HepG2 (cell line): ENCODE data around the gene MMP19. TPM values are rescaled to one million over a fixed set of nuclear protein-coding genes. Genes with fewer than 3 reads are reported as not detected.

Experiments
- ATAC-seq: fragments of 200-7000 bp; cut with Tn5 transposase; 3 replicates; pipeline ENCODE4 v1.9.1; 2020; ENCODE audit warnings: mild to moderate bottlenecking, moderate library complexity
- BruUV-seq: library from RNA; stranded (reverse); fragments of 400-500 nt; replicated peaks from 2 replicates; lab custom pipeline; 2021; lab: Mats Ljungman, UMichigan
- CTCF ChIA-PET: fragments of 300-600 bp; formaldehyde crosslinking; extraction: SDS; loops from one replicate; lab custom pipeline; 2021; ENCODE audit warnings: low total read pairs, inconsistent platforms, low intra/inter-chr PET ratio; lab: Yijun Ruan, JAX
- POLR2A ChIA-PET: fragments of 350-600 bp; sonication (Branson Sonifier 250); formaldehyde crosslinking; loops from one replicate; lab custom pipeline; 2020; ENCODE audit warnings: antibody characterized with exemption, inconsistent platforms; lab: Yijun Ruan, JAX
- DNase-seq: peaks from one replicate; pipeline ENCODE4 v3.0.0-alpha.2; 2015; ENCODE audit warnings: low spot score
- FAIRE-seq: peaks from 3 replicates; lab custom pipeline; 2011; peaks lifted over from hg19 to GRCh38; lab: Jason Lieb, UNC
- H2AFZ ChIP-seq: one replicate; pipeline ENCODE4 v1.6.1; 2011; ENCODE audit warnings: low read length, inconsistent platforms
- H3K27ac ChIP-seq: fragments of 300-600 bp; 3 replicates; pipeline ENCODE4 v1.8.0; 2011; ENCODE audit warnings: mixed run types, mild to moderate bottlenecking, mixed read lengths, low read length, inconsistent platforms; ENCODE audit not compliant: insufficient read depth; ENCODE audit errors: extremely low read length
- H3K27me3 ChIP-seq, 2 experiments: fragments of 200-600 bp in 1 of 2; 2 replicates in 1 of 2; 3 replicates in 1 of 2; pipeline versions ENCODE4 v1.6.0 to v1.8.0; 2011; ENCODE audit warnings: low read length in 2 of 2, mild to moderate bottlenecking in 2 of 2, moderate library complexity in 2 of 2, inconsistent platforms in 1 of 2; ENCODE audit not compliant: insufficient read depth in 2 of 2, control insufficient read depth in 1 of 2
- H3K36me3 ChIP-seq, 2 experiments: fragments of 200-600 bp in 1 of 2; replicated peaks in 1 of 2; 2 replicates in 1 of 2; 3 replicates in 1 of 2; pipeline versions ENCODE4 v1.5.1 to v1.8.0; 2011; ENCODE audit warnings: low read length in 2 of 2, inconsistent platforms in 1 of 2; ENCODE audit not compliant: insufficient read depth in 2 of 2, control insufficient read depth in 1 of 2
- H3K4me1 ChIP-seq: 2 replicates; pipeline ENCODE4 v1.5.1; 2012; ENCODE audit warnings: low read length, inconsistent platforms; ENCODE audit not compliant: insufficient read depth
- H3K4me2 ChIP-seq: 2 replicates; pipeline ENCODE4 v1.6.0; 2011; ENCODE audit warnings: low read depth, low read length, inconsistent platforms
- H3K4me3 ChIP-seq, 3 experiments: fragments of 200-600 bp in 1 of 3; sonication (generic), shearing (Covaris generic) in 1 of 3; replicated peaks in 1 of 3; 2 replicates each; pipeline ENCODE4 v1.5.1; 2011 to 2016; ENCODE audit warnings: low read length in 3 of 3, inconsistent platforms in 2 of 3, low read depth in 2 of 3, mild to moderate bottlenecking in 2 of 3, control low read depth in 1 of 3, mixed read lengths in 1 of 3; ENCODE audit not compliant: insufficient read depth in 1 of 3
- H3K79me2 ChIP-seq: one replicate; pipeline ENCODE4 v1.6.1; 2011; ENCODE audit warnings: low read length, inconsistent platforms; ENCODE audit not compliant: insufficient read depth
- H3K9ac ChIP-seq: 2 replicates; pipeline ENCODE4 v1.6.0; 2011; ENCODE audit warnings: mild to moderate bottlenecking, low read depth, low read length, inconsistent platforms; ENCODE audit not compliant: insufficient read depth
- H3K9me3 ChIP-seq: 2 replicates; pipeline ENCODE4 v1.5.1; 2012; ENCODE audit warnings: mild to moderate bottlenecking, low read length
- H4K20me1 ChIP-seq: 2 replicates; pipeline ENCODE4 v1.6.0; 2011; ENCODE audit warnings: inconsistent platforms, mild to moderate bottlenecking, low read length, moderate library complexity; ENCODE audit not compliant: insufficient read depth
- AGO1 ChIP-seq: fragments of 200-400 bp; formaldehyde crosslinking; IDR thresholded peaks from 2 replicates; pipeline ENCODE4 v1.6.1; 2017; ENCODE audit warnings: mild to moderate bottlenecking, low read depth, low read length, moderate library complexity; ENCODE audit not compliant: poor library complexity, severe bottlenecking
- ATAD3A ChIP-seq: sonication (generic); formaldehyde crosslinking; IDR thresholded peaks from 2 replicates; pipeline ENCODE4 v1.4.0; 2020; ENCODE audit warnings: missing genetic modification reagents
- CCAR2 ChIP-seq: fragments of 200-400 bp; formaldehyde crosslinking; optimal IDR thresholded peaks from 2 replicates; pipeline ENCODE3; 2018; ENCODE audit warnings: low read depth, mild to moderate bottlenecking, low read length, moderate library complexity
- ETV6 ChIP-seq: sonication (generic); formaldehyde crosslinking; conservative IDR thresholded peaks from 2 replicates; pipeline ENCODE4 v1.4.0; 2020; ENCODE audit warnings: missing genetic modification reagents
- FOSL2 ChIP-seq: sonication (generic); formaldehyde crosslinking; IDR thresholded peaks from 2 replicates; pipeline ENCODE4 v1.4.0; 2020; ENCODE audit warnings: missing genetic modification reagents
- HES4 ChIP-seq: sonication (generic); formaldehyde crosslinking; IDR thresholded peaks from 2 replicates; pipeline ENCODE4 v1.9.0; 2021; ENCODE audit warnings: mild to moderate bottlenecking, missing genetic modification reagents, borderline replicate concordance
- IKZF1 ChIP-seq: fragments of 450-650 bp; IDR thresholded peaks from 2 replicates; pipeline ENCODE4 v1.7.1; 2016
- KDM5B ChIP-seq: sonication (generic); formaldehyde crosslinking; IDR thresholded peaks from 2 replicates; pipeline ENCODE4 v1.4.0; 2020; ENCODE audit warnings: missing genetic modification reagents, mild to moderate bottlenecking, borderline replicate concordance
- NAIF1 ChIP-seq: sonication (generic); formaldehyde crosslinking; IDR thresholded peaks from 2 replicates; pipeline ENCODE4 v1.5.0; 2020; ENCODE audit warnings: mild to moderate bottlenecking, missing genetic modification reagents, borderline replicate concordance
- NFRKB ChIP-seq: fragments of 450-650 bp; IDR thresholded peaks from 2 replicates; pipeline ENCODE4 v1.6.1; 2017
- PCBP1 ChIP-seq: fragments of 200-400 bp; formaldehyde crosslinking; IDR thresholded peaks from 2 replicates; pipeline ENCODE4 v1.6.1; 2017; ENCODE audit warnings: mild to moderate bottlenecking, low read depth, low read length, borderline replicate concordance
- TOE1 ChIP-seq: sonication (generic); formaldehyde crosslinking; IDR thresholded peaks from 2 replicates; pipeline ENCODE4 v1.4.0; 2020; ENCODE audit warnings: mild to moderate bottlenecking, missing genetic modification reagents
- ZNF501 ChIP-seq: sonication (generic); formaldehyde crosslinking; IDR thresholded peaks from 2 replicates; pipeline ENCODE4 v1.5.1; 2020; ENCODE audit warnings: mild to moderate bottlenecking, moderate library complexity, missing genetic modification reagents
- ZNF556 ChIP-seq: sonication (generic); formaldehyde crosslinking; IDR thresholded peaks from 2 replicates; pipeline ENCODE4 v1.4.0; 2020; ENCODE audit warnings: mild to moderate bottlenecking, missing genetic modification reagents, borderline replicate concordance
- ZNF850 ChIP-seq: sonication (generic); formaldehyde crosslinking; conservative IDR thresholded peaks from 2 replicates; pipeline ENCODE4 v1.9.0; 2021; ENCODE audit warnings: mild to moderate bottlenecking, missing genetic modification reagents
- WGBS: methylation state at CpG from one replicate; pipeline ENCODE4 v1.1.6; 2017; ENCODE audit warnings: low lambda C conversion rate; 5-methylcytosine and 5-hydroxymethylcytosine counted together
- in situ Hi-C: cut with HindIII; loops from 2 replicates; pipeline ENCODE4 v1.10.0; 2017; ENCODE audit warnings: low pct_unique_long_range_greater_than_20kb; ENCODE audit not compliant: extremely low pct_ligation_motif_present
- intact Hi-C: fragments of 100-400 bp; cut with micrococcal nuclease; formaldehyde crosslinking; loops from one replicate; pipeline ENCODE4 v1.10.0; 2022; ENCODE audit not compliant: unreplicated experiment
- polyA plus RNA-seq, 8 experiments: library from polyadenylated mRNA; depleted of rRNA in 3 of 8; stranded (reverse) in 7 of 8; unstranded in 1 of 8; fragments of >200 nt; fragmentation: Illumina TruSeq in 4 of 8; extraction: Trizol in 4 of 8; gene quantifications; 2 replicates each; pipeline versions ENCODE4 v1.2.1 to v1.2.3, GENCODE V29; 2011 to 2016; ENCODE audit warnings: low read depth in 4 of 8, missing spikeins in 1 of 8, mixed read lengths in 1 of 8; ENCODE audit not compliant: insufficient read depth in 1 of 8
- total RNA-seq, 5 experiments: library from RNA; depleted of rRNA; stranded (reverse); fragments of >200 nt; fragmentation: Illumina TruSeq; extraction: Trizol; gene quantifications; 2 replicates each; pipeline ENCODE4 v1.2.3, GENCODE V29; 2016; ENCODE audit warnings: low read depth in 1 of 5
- TF ChIP-seq, protein P1 (sequence below): sonication (generic); formaldehyde crosslinking; IDR thresholded peaks from 2 replicates; pipeline ENCODE4 v1.5.1; 2020; ENCODE audit warnings: mild to moderate bottlenecking, missing genetic modification reagents
- TF ChIP-seq, protein P2 (sequence below): sonication (generic); formaldehyde crosslinking; IDR thresholded peaks from 2 replicates; pipeline ENCODE4 v1.5.0; 2020; ENCODE audit warnings: missing genetic modification reagents, mild to moderate bottlenecking, borderline replicate concordance

MMP19 gene
- total and polyA plus RNA-seq, 2 of the 13 experiments (the other 11 are each of a cell fraction or from before 2014, with no cell fraction given): 0.07 to 0.08 TPM

DNA sequence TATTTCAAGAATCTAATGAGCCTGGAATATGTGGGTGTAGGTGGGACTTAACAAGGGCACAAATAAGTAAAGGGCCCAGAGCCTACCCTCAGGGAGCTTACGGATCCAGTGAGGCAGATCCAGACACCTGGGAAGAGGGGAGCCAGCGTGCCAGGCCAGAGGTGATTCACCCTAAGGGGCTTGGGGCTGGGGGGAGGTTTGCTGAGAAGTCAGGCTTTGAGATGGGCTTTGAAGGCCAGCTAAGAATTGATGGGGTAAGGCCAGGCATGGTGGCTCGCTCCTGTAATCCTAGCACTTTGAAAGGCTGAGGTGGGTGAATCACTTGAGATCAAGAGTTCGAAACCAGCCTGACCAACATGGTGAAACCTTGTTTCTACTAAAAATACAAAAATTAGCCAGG lies 695 bp upstream of the MMP19 start:
- FAIRE-seq: no peak
- no peaks in the 10 kb centered on the region for H4K20me1 ChIP-seq
- intact Hi-C loops (no loop called here), in situ Hi-C loops (no loop called here)
- H3K9me3 ChIP-seq: no peaks in the 10 kb centered on the region
- no peak overlapping the region for H3K27ac ChIP-seq
- 80% methylated on average over 4 of the region's 4 CpGs for WGBS
- no peak overlapping the region for H2AFZ ChIP-seq
- BruUV-seq: no TSS peak
- H3K4me2 ChIP-seq: no peak overlapping the region
- ATAC-seq: no peak
- H3K4me1 ChIP-seq: peaks cover 29% of the 10 kb centered on the region
- DNase-seq: no peak
- CTCF ChIA-PET: no interaction called here
- no peaks in the 10 kb centered on the region for H3K36me3 ChIP-seq
- H3K27me3 ChIP-seq: peaks cover 1 to 14% of the 10 kb centered on the region in 2 experiments; a peak in 3 of 5 replicates
- TF ChIP-seq KDM5B: no peak
- TF ChIP-seq AGO1: no peak
- TF ChIP-seq ZNF556 (CRISPR knock-in tag): no peak
- TF ChIP-seq PCBP1: no peak
- no peak for TF ChIP-seq ETV6 (CRISPR knock-in tag)
- TF ChIP-seq, protein P1, sequence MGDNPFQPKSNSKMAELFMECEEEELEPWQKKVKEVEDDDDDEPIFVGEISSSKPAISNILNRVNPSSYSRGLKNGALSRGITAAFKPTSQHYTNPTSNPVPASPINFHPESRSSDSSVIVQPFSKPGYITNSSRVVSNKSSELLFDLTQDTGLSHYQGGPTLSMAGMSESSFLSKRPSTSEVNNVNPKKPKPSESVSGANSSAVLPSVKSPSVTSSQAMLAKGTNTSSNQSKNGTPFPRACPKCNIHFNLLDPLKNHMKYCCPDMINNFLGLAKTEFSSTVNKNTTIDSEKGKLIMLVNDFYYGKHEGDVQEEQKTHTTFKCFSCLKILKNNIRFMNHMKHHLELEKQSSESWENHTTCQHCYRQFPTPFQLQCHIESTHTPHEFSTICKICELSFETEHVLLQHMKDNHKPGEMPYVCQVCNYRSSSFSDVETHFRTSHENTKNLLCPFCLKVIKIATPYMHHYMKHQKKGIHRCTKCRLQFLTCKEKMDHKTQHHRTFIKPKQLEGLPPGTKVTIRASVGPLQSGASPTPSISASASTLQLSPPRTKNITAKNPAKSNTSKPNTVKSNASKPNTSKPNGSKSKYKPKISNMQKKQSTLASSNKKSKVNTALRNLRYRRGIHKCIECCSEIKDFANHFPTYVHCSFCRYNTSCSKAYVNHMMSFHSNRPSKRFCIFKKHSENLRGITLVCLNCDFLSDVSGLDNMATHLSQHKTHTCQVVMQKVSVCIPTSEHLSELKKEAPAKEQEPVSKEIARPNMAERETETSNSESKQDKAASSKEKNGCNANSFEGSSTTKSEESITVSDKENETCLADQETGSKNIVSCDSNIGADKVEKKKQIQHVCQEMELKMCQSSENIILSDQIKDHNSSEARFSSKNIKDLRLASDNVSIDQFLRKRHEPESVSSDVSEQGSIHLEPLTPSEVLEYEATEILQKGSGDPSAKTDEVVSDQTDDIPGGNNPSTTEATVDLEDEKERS (CRISPR knock-in tag): no peak
- TF ChIP-seq FOSL2 (CRISPR knock-in tag): no peak
- TF ChIP-seq NFRKB: no peak
- TF ChIP-seq NAIF1 (CRISPR knock-in tag): no peak
- TF ChIP-seq CCAR2: no peak
- no peak for TF ChIP-seq IKZF1
- TF ChIP-seq ZNF850 (CRISPR knock-in tag): no peak
- TF ChIP-seq TOE1 (CRISPR knock-in tag): no peak
- no peak for TF ChIP-seq ATAD3A (CRISPR knock-in tag)
- TF ChIP-seq ZNF501 (CRISPR knock-in tag): no peak
- TF ChIP-seq, protein P2, sequence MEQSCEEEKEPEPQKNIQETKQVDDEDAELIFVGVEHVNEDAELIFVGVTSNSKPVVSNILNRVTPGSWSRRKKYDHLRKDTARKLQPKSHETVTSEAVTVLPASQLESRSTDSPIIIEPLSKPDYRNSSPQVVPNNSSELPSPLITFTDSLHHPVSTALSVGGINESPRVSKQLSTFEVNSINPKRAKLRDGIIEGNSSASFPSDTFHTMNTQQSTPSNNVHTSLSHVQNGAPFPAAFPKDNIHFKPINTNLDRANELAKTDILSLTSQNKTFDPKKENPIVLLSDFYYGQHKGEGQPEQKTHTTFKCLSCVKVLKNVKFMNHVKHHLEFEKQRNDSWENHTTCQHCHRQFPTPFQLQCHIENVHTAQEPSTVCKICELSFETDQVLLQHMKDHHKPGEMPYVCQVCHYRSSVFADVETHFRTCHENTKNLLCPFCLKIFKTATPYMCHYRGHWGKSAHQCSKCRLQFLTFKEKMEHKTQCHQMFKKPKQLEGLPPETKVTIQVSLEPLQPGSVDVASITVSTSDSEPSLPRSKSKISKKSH: no peak
- no peak for TF ChIP-seq HES4 (CRISPR knock-in tag)
- TF ChIP-seq, all 625 proteins: peak for 0
- H3K79me2 ChIP-seq: no peaks in the 10 kb centered on the region
- H3K4me3 ChIP-seq: no peak overlapping the region
- POLR2A ChIA-PET: interaction anchor here (0.7 to 2.6 kb wide), 2 partner anchors 13 to 26 kb away, joined by 3 to 22 read pairs; partner anchors contain the start of genes DNAJC14, ORMDL2 and SARNP
- no peak overlapping the region for H3K9ac ChIP-seq
